Memory B cell (primary cell): ENCODE results near the gene FHIT.

ENCODE experiments used
- ATAC-seq: fragments of 150-1000 bp; cut with Tn5 transposase; 2 replicates; pipeline ENCODE4 v1.10.0; 2021; ENCODE audit warnings: low read depth, mild to moderate bottlenecking, moderate library complexity
- DNase-seq, 2 donors: peaks; one replicate each; pipeline ENCODE4 v3.0.0; 2022; ENCODE audit warnings: low spot score in 2 of 2
- H3K27ac Mint-ChIP-seq: one replicate; pipeline ENCODE4 v1.8.0; 2022; ENCODE audit warnings: mild to moderate bottlenecking, moderate library complexity, mixed read lengths
- H3K27me3 Mint-ChIP-seq: one replicate; pipeline ENCODE4 v1.8.0; 2022; ENCODE audit warnings: mixed read lengths
- H3K36me3 Mint-ChIP-seq: one replicate; pipeline ENCODE4 v1.8.0; 2022; ENCODE audit warnings: mild to moderate bottlenecking, mixed read lengths
- H3K4me1 Mint-ChIP-seq: one replicate; pipeline ENCODE4 v1.8.0; 2022; ENCODE audit warnings: mixed read lengths
- H3K4me3 Mint-ChIP-seq: one replicate; pipeline ENCODE4 v1.8.0; 2022; ENCODE audit warnings: mild to moderate bottlenecking, moderate library complexity, mixed read lengths
- H3K9me3 Mint-ChIP-seq: one replicate; pipeline ENCODE4 v1.8.0; 2022; ENCODE audit warnings: mixed read lengths

FHIT gene

DNA sequence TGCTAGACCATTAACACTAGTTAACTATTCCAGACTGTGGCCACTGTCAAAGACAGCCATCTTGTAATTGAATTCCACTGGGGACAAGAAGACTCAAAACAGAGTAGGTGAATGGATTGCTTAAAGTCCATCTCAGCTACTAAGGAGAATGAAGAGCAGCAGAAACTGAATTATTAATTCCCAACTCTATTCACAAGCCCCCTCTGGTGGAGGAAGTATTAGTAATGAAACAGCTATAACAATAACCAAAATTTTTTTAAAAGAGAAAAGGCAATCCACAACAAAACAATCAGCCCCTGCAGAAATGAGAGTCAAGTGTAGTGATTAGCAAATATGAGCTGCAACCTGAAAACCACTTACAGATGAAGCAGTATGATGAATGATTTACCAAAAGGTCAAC, 302.8 kb downstream of the FHIT start:
- Mint-ChIP-seq H3K9me3 (peaks cover 2% of the 10 kb centered on the region), H3K36me3 (no peaks in the 10 kb centered on the region), H3K4me1 (no peaks in the 10 kb centered on the region), H3K4me3 (no peak overlapping the region), H3K27me3 (no peaks in the 10 kb centered on the region), H3K27ac (no peak overlapping the region)
- DNase-seq: no peak
- no peak for ATAC-seq

DNA sequence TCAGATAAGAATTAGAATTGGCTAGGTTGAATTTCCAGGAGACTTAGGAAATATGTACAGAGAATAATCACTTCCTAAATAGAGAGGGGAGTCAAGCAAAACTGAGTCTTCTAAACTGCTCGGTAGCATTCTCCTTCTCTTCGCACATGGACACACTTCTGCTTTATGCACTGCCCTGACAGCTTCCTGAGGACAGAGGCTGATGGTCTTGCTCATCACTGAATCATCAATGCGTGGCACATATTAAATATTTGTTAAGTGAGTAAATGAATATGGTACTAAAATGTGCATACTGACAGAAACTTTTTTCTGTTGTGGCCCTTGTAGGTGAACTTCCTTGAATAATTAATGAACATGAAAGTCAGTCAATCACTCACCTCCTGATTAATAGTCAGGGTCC, 315.5 kb downstream of the FHIT start:
- Mint-ChIP-seq H3K27me3 (no peaks in the 10 kb centered on the region), H3K4me1 (no peaks in the 10 kb centered on the region), H3K36me3 (no peaks in the 10 kb centered on the region), H3K4me3 (no peak overlapping the region), H3K9me3 (no peaks in the 10 kb centered on the region), H3K27ac (no peak overlapping the region)
- ATAC-seq (no peak), DNase-seq (no peak)

DNA sequence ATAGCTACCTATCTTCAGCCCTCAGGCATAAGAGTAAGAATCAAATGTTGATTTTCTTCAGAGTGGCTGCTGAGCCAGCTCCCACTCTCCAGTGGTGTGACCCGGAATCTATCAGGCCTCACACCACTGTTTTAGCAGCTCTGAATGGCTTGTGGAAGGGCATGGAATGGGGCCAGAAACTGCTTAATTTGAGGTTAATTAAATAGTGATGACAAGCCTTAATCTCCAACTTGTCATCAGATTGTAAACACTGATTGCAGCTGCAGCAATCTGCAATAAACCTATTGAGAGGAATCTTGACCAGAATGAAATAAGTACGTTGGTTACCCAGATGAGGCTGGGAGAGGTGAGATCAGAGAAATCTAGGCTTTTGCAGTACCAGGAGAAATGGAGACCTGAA, 317.4 kb downstream of the FHIT start:
- Mint-ChIP-seq H3K27ac (no peak overlapping the region), H3K36me3 (no peaks in the 10 kb centered on the region), H3K9me3 (no peaks in the 10 kb centered on the region)

DNA sequence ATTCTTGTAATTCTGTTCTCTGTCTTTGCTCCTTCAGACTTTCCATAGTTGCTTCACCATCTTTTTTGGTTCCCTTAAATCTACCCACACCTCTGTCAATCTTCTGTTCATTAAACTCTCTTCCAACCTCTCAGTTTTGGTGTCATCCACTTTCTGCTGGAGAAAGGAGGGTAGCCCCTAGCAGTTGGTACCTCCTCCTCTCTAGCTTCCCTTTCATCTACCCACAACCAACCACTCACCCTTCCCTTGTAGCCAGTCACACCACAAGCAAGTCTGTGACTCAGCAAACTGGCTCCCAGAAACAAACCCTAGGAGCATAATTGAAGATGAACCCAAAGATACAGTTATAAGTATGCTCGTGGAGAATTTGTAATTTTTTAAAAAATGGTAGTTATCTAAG, 318.6 kb downstream of the FHIT start:
- DNase-seq (no peak), ATAC-seq (no peak)
- Mint-ChIP-seq H3K27me3 (no peaks in the 10 kb centered on the region), H3K4me3 (no peak overlapping the region), H3K9me3 (no peaks in the 10 kb centered on the region), H3K36me3 (no peaks in the 10 kb centered on the region), H3K4me1 (no peaks in the 10 kb centered on the region), H3K27ac (no peak overlapping the region)

More for the DNA sequence above, 317.4 kb downstream of the FHIT start:
- ATAC-seq (no peak), DNase-seq (no peak)
- H3K27me3 Mint-ChIP-seq: no peaks in the 10 kb centered on the region
- no peak overlapping the region for H3K4me3 Mint-ChIP-seq
- no peaks in the 10 kb centered on the region for H3K4me1 Mint-ChIP-seq

DNA sequence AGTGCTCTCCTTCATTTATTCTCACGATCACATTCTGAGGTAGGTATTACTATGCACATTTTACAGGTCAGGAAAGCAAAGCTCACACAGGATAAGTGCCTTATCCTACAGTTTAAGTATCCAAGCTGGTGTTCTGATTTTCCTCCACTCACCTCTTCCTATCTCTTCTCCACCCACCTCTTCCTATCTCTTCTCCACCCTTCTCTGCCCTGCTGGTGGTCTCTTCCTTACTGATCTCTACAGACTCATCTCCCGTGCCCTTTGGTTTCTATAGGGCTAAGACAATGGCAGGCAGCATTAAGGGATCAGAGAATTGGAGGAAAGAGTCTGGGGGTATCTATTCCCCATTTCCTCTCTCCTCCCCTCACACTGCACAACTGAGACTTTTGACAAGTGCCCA, 319.1 kb downstream of the FHIT start:
- no peaks in the 10 kb centered on the region for H3K36me3 Mint-ChIP-seq
- no peak overlapping the region for H3K27ac Mint-ChIP-seq
- ATAC-seq: no peak
- DNase-seq: no peak
- no peaks in the 10 kb centered on the region for H3K4me1 Mint-ChIP-seq
- H3K4me3 Mint-ChIP-seq: no peak overlapping the region
- no peaks in the 10 kb centered on the region for H3K9me3 Mint-ChIP-seq
- no peaks in the 10 kb centered on the region for H3K27me3 Mint-ChIP-seq

DNA sequence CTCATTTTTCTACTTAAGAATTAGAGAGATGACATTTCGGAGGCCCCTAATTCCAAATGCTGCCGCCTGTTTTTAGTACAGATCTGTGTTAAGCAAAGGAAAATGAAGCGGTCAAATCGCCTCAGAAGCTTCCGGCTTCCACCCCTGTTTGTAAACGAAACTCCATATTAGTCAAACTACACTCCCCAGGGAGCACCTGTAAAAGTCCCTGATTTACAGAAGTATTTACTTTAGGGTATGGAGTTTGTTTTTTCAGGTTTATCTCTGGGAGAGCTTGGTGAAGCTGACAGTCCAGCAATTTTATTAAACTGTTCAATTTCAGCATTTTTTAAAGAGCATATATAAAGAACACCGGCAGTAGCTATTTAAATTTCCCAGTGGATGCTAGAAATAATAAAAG, 319.8 kb downstream of the FHIT start:
- peaks cover under 1% of the 10 kb centered on the region for H3K36me3 Mint-ChIP-seq
- DNase-seq (no peak), ATAC-seq (no peak)
- H3K4me1 Mint-ChIP-seq: no peaks in the 10 kb centered on the region
- H3K9me3 Mint-ChIP-seq: no peaks in the 10 kb centered on the region
- H3K27ac Mint-ChIP-seq: no peak overlapping the region
- H3K27me3 Mint-ChIP-seq: no peaks in the 10 kb centered on the region
- H3K4me3 Mint-ChIP-seq: no peak overlapping the region

DNA sequence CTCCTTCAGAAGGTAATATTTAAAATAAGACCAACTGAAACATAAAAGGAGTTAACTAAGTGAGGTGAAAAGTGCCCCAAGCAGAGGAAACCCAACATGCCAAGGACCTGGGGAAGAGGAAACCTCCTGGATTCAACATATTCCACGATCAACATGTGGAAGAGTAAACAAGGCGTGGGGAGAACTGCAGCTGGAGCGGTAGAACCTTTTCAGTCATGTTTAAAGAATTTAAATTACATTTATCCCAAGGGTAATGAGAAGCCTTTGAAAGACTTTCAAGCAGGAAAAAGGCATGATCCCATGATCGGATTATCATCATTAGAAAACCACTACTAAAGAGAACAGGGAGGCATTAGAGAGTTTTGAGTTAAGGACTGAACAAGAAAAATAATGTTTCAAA, 330.7 kb downstream of the FHIT start:
- Mint-ChIP-seq H3K36me3 (peaks cover 3% of the 10 kb centered on the region), H3K4me1 (no peaks in the 10 kb centered on the region), H3K27me3 (peaks cover 1% of the 10 kb centered on the region), H3K27ac (no peak overlapping the region), H3K9me3 (peaks cover 3% of the 10 kb centered on the region), H3K4me3 (no peak overlapping the region)
- DNase-seq (no peak), ATAC-seq (no peak)

DNA sequence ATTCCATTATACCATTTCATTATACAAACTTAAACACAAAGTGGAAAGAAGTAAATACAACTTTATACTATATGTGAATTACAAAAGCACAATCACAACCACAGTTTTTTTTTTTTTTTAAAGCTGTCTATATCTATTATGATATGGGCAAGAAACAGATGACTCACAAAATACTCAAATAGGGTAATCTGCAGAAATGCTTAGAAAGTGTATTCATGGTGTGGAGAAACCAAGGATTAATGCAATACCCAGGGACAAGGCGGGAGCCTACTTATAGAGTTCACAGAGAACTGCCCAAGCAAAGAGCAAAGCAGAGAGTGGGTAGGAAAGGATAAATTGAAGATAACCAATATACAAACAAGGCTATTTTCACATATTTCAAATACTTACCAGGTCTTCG, 332.0 kb downstream of the FHIT start:
- no peaks in the 10 kb centered on the region for H3K9me3 Mint-ChIP-seq
- DNase-seq (no peak), ATAC-seq (no peak)
- H3K27me3 Mint-ChIP-seq: no peaks in the 10 kb centered on the region
- H3K4me3 Mint-ChIP-seq: no peak overlapping the region
- H3K36me3 Mint-ChIP-seq: no peaks in the 10 kb centered on the region
- no peak overlapping the region for H3K27ac Mint-ChIP-seq
- no peaks in the 10 kb centered on the region for H3K4me1 Mint-ChIP-seq

DNA sequence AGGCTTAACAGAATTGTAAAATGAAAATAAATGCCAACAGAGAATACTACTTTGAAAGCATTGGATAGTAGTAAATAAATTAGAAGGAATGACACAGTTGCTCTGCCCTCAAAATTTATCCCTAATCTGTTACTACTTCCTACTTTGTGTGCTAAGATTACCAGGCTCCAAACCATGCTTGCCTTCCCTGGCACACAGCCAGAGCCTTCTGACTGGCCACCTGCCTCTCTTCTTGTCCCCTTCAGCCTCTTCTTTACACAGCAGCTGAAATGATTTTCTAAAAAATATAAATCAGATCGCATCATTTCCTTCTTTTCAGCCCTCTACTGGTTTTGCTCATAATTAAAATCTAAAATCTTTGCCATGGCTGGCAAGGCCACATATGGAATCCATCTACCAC, 334.1 kb downstream of the FHIT start:
- no peak for DNase-seq
- H3K27me3 Mint-ChIP-seq: no peaks in the 10 kb centered on the region
- no peaks in the 10 kb centered on the region for H3K9me3 Mint-ChIP-seq

DNA sequence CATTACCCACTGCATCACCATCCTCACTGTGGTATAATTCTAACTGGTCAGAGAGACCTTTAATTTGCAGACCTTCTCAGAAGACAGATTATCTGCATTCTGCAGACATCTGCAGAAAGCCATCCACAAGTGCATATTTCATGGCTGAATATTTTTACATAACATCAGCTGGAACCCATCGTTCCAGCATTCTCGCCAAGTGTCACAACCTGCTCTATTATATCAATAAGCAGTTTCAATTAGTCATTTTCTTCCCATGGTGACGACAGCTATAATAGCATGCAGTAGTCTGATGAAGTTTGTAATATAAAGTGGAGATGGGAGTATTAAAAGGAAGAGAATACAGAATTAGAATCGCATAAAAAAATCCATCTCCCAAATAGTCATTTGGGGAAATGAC, 334.7 kb downstream of the FHIT start:
- H3K4me1 Mint-ChIP-seq: no peaks in the 10 kb centered on the region
- DNase-seq (no peak), ATAC-seq (no peak)
- peaks cover 1% of the 10 kb centered on the region for H3K9me3 Mint-ChIP-seq
- H3K27me3 Mint-ChIP-seq: no peaks in the 10 kb centered on the region
- H3K27ac Mint-ChIP-seq: no peak overlapping the region
- H3K4me3 Mint-ChIP-seq: no peak overlapping the region
- H3K36me3 Mint-ChIP-seq: peaks cover 1% of the 10 kb centered on the region

More for the DNA sequence above, 334.1 kb downstream of the FHIT start:
- Mint-ChIP-seq H3K4me1 (no peaks in the 10 kb centered on the region), H3K27ac (no peak overlapping the region), H3K36me3 (peaks cover 1% of the 10 kb centered on the region), H3K4me3 (no peak overlapping the region)
- ATAC-seq: no peak

DNA sequence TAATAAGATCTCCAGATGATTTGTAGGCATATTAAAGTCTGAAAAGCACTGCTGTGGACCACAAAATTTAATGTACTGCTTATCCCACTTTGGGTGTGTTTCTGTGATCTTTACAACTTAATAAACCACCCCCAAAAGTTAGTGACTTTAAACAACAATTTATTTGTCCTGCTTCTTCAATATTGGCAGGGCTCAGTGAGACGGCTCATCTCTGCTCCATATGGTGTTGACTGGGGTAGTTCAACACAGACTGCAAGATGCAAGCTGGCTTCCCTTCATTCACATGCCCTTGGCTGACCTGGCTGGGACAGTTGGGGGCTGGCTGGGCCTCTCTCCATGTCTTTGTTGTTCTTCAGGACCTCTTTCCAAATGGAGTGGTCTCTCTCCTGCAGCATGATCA, 337.8 kb downstream of the FHIT start:
- H3K9me3 Mint-ChIP-seq: peaks cover 1% of the 10 kb centered on the region
- H3K36me3 Mint-ChIP-seq: peaks cover 4% of the 10 kb centered on the region
- H3K4me3 Mint-ChIP-seq: no peak overlapping the region
- H3K27me3 Mint-ChIP-seq: no peaks in the 10 kb centered on the region
- ATAC-seq: no peak
- no peak overlapping the region for H3K27ac Mint-ChIP-seq
- no peak for DNase-seq
- no peaks in the 10 kb centered on the region for H3K4me1 Mint-ChIP-seq

DNA sequence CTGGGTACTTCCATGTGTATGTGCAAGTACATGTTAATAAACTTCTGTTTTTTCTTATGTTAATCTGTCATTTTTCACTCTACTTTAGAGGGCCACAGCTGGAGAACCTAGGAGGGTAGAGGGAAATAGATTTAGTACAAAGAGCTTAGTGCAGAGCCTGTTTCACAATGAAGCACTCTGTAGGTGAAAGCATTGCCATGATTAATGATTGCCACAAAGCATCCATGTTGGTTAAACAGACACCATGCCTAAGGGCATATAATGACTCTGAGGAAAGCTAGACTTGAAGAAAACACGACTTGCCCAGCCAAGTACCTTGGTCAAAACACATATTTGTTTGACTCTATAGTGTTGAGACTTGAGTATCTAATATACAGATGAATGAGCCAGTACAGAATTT, 338.4 kb downstream of the FHIT start:
- peaks cover 4% of the 10 kb centered on the region for H3K36me3 Mint-ChIP-seq

DNA sequence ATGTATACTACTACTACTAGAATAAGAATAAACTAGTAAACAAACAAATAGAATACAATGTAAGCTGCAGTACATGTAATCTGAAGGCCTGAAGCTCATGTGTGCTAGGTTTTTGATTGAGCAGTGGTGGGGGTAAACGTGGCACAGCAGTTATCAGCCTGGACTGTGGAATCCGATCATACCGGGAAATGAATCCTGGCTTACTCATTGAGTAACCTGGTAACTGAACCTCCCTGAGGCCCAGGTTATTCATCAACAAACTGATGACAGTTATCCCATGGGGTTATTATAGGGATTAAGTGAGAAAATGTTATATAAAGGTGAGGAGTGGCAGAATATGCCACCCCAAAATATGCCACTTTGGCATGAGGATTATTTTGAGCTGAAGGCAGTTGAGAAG, 339.1 kb downstream of the FHIT start:
- ATAC-seq (no peak), DNase-seq (no peak)
- Mint-ChIP-seq H3K9me3 (peaks cover 3% of the 10 kb centered on the region), H3K27ac (no peak overlapping the region), H3K36me3 (peaks cover 4% of the 10 kb centered on the region), H3K4me1 (no peaks in the 10 kb centered on the region), H3K4me3 (no peak overlapping the region), H3K27me3 (no peaks in the 10 kb centered on the region)

More for the DNA sequence above, 338.4 kb downstream of the FHIT start:
- Mint-ChIP-seq H3K27me3 (no peaks in the 10 kb centered on the region), H3K4me3 (no peak overlapping the region), H3K4me1 (no peaks in the 10 kb centered on the region), H3K9me3 (peaks cover 3% of the 10 kb centered on the region), H3K27ac (no peak overlapping the region)
- no peak for DNase-seq
- no peak for ATAC-seq

DNA sequence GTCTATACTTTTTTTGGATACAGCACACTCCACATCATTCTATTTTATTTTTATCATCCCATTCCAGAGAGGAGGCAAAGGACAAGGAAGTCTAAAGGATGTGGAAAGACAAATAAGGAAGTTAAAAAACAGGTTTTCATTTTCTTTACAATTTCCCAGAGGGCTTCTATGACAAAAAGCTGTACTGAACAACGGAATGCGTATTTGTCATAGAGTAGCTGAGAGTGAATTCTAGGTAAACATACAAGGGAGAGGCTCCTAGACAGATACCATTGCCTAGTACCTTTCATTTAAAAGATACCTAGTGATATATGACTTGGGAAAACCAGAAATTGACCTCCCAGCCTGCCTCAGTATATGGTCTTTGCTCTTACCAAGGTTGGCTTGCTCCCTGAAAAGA, 341.7 kb downstream of the FHIT start:
- H3K36me3 Mint-ChIP-seq: peaks cover 4% of the 10 kb centered on the region
- no peaks in the 10 kb centered on the region for H3K4me1 Mint-ChIP-seq
- H3K4me3 Mint-ChIP-seq: no peak overlapping the region
- H3K27me3 Mint-ChIP-seq: no peaks in the 10 kb centered on the region
- H3K9me3 Mint-ChIP-seq: peaks cover 3% of the 10 kb centered on the region
- ATAC-seq (no peak), DNase-seq (no peak)
- H3K27ac Mint-ChIP-seq: no peak overlapping the region

DNA sequence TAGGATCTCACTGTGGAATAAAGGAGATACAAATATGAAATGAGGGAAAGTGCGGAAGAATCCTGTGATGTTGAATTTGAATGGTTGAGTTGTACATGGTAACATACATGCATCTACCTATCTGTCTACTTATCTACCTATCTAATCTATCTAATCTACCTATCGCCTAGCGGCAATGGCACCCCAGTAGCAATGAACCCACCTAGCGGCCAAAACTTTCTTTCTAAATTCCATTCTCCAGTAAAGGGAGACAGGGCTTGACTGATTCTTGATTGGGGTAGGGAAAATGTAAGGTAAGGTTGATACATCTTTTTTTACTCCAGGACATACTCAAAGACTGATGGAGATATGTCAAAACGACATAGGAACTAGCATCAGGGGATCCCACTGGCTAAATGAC, 345.0 kb downstream of the FHIT start:
- Mint-ChIP-seq H3K9me3 (peaks cover 2% of the 10 kb centered on the region), H3K27me3 (no peaks in the 10 kb centered on the region), H3K4me3 (no peak overlapping the region), H3K27ac (no peak overlapping the region), H3K36me3 (peaks cover under 1% of the 10 kb centered on the region), H3K4me1 (no peaks in the 10 kb centered on the region)
- DNase-seq: no peak
- ATAC-seq: no peak

DNA sequence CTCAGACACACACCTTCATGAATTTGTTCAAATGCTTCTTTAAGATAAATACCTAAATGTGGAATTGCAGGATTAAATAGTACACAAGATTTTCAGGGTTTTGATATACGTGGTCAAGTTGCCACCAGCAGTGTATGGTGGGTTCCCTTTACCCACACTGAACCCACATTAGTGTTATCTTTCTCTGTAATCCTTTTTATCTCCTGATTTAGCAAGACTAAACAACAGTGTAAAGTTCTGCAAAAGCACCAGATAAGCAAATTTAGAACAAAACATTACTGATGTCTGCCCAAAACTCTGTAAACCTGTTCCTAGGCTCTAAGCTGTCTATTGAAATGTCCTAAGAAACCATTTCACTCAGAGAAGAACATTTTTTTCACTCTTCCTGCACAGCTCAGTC, 352.9 kb downstream of the FHIT start:
- H3K36me3 Mint-ChIP-seq: no peaks in the 10 kb centered on the region
- no peaks in the 10 kb centered on the region for H3K27me3 Mint-ChIP-seq
- H3K4me1 Mint-ChIP-seq: no peaks in the 10 kb centered on the region
- H3K27ac Mint-ChIP-seq: no peak overlapping the region
- DNase-seq (no peak), ATAC-seq (no peak)
- no peak overlapping the region for H3K4me3 Mint-ChIP-seq
- H3K9me3 Mint-ChIP-seq: no peaks in the 10 kb centered on the region
